Measurements from ENCODE around the gene ACSF3.

The ACSF3 gene

DNA sequence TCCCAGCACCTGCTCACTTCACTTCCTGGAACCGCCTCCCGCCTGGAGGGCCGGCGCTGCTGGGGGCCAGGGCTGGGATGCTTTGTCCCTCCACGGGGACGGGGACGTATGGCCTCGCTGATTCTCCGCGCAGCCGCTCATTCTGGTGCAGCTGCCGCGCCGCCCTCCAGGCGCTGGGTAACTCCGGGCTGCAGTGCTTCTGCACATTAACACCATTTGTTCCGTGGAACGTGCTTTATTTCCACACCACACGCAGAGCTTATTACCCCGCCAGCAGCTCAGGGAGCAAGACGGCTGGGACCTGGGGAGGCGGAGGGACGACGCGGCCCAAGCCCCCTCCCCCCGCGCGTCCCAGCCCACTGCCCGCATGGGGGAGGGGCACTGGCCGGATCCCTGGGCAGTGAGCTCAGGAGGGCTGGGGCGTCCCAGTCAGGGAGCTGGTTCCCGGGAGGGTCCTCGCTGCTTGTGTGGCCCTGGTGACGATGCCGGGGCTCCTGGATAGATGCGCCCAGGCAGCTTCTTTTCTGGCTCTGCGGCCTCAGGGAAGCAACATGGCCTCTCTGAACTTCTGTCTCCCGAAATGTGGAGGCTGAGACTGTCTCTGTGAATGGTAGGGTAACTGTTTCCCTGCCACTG is 45.4 kb upstream of the ACSF3 start:
- TF ChIP-seq, protein P1, sequence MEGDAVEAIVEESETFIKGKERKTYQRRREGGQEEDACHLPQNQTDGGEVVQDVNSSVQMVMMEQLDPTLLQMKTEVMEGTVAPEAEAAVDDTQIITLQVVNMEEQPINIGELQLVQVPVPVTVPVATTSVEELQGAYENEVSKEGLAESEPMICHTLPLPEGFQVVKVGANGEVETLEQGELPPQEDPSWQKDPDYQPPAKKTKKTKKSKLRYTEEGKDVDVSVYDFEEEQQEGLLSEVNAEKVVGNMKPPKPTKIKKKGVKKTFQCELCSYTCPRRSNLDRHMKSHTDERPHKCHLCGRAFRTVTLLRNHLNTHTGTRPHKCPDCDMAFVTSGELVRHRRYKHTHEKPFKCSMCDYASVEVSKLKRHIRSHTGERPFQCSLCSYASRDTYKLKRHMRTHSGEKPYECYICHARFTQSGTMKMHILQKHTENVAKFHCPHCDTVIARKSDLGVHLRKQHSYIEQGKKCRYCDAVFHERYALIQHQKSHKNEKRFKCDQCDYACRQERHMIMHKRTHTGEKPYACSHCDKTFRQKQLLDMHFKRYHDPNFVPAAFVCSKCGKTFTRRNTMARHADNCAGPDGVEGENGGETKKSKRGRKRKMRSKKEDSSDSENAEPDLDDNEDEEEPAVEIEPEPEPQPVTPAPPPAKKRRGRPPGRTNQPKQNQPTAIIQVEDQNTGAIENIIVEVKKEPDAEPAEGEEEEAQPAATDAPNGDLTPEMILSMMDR (IDR thresholded peaks at IDR 0.05; ENCODE audit: low read depth, low read length, missing control alignments), result no peak
- DNase-seq (ENCODE audit: extremely low read depth, low read depth), result no peak
- no peak overlapping the region for H3K4me3 ChIP-seq (replicated peaks; ENCODE audit: low read depth, low read length)

DNA sequence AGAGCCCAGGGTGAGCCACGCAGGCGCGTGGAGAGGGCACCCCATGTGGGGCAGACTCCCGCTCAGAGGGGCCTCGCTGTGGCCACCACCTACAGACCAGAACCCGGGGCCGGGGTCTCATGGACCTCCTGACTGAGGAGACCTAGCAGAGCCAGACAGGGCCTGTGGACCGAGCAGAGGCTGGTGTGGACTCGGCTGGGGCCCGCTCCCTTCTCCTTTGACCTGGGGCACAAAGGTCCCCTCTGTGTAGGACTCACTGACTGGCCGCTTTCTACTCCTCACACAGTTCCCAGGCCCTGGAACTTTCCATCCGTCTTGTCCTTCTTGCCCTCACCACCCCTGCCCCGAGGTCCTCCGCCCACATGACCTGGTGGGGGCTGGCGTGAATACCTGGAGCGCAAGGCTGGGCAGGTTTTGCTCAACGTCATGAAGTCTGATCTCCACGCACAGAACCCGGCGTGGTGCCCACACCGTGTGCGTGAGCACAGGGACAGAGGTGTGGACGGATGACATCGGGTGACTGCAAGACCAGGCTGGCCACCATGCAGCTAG is 44.7 kb upstream of the ACSF3 start:
- TF ChIP-seq, protein P1 (IDR thresholded peaks at IDR 0.05; ENCODE audit: low read depth, low read length, missing control alignments), result no peak
- H3K4me3 ChIP-seq (replicated peaks; ENCODE audit: low read depth, low read length), result no peak overlapping the region
- DNase-seq (ENCODE audit: extremely low read depth, low read depth), result no peak

DNA sequence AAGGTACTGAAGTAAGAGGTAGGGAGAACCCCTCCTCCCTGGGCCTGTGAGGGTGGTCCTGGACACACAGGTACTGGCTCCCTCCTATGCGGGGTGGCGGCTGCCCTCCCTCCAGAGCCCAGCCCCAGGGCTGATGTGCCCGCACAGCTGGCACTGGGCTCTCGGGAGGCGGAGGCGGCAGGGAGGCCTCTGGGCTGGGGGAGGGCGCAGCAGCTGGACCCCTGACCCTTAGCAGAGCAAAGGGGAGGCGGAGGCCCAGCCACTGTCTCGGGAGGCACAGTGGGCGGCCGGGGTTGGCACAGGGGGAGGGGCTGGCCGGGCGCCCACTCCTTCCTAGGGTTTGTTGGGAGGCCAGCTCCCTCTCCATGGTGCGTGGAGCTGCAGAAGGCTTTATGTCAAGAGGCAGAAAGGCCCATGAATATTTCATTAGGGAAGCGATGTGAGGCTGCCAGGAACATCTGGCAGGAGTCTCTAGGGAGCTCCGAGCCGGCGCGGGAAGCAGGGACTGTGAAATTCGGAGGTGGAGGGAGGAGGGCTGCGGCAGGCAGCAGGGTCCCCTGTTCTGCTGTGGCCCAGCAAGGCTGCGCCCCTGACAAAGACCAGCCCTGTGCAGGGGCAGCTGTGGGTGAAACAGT is 44.1 kb upstream of the ACSF3 start:
- TF ChIP-seq, protein P1 (IDR thresholded peaks at IDR 0.05; ENCODE audit: low read depth, low read length, missing control alignments), result no peak
- no peak overlapping the region for H3K4me3 ChIP-seq (replicated peaks; ENCODE audit: low read depth, low read length)
- DNase-seq (ENCODE audit: extremely low read depth, low read depth), result no peak

DNA sequence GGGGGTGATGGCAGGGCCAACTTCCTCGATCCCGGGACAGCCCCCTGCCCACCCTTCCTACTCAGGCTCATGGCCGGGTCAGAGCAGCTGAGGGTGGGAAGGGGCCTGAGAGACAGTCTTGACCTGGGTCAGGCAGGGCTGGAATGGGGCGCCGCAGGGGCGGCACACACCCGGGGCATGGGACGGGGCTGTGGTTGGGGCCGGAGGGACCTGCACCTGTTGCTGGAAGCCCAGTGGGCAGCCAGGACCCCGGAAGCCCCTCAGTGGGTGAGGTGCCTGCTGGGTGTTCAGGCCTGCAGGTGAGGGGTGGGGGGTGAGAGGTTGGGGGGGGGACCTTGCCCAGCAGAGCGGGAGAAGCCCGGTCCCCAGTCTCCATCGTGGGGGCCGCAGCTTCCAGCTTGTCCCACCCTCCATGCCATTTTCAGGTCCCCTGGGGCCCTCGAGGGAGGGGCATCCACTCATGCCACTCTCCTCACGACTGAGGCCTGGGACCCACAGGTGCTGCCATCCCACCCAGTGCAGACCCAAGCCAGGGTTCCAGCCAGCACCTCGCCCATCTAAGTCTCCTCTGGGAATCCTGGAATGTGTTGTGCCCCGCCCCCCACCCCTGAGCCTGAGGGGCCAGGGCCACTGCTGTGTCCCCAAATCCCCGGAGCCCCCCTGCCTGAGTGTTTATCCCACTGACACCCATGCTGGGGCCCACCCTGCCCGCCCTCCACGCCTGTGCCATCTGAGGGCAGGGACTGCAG is 43.4 kb upstream of the ACSF3 start:
- no peak overlapping the region for H3K4me3 ChIP-seq (replicated peaks; ENCODE audit: low read depth, low read length)
- DNase-seq (ENCODE audit: extremely low read depth, low read depth), result no peak
- TF ChIP-seq, protein P1 (IDR thresholded peaks at IDR 0.05; ENCODE audit: low read depth, low read length, missing control alignments), result no peak

DNA sequence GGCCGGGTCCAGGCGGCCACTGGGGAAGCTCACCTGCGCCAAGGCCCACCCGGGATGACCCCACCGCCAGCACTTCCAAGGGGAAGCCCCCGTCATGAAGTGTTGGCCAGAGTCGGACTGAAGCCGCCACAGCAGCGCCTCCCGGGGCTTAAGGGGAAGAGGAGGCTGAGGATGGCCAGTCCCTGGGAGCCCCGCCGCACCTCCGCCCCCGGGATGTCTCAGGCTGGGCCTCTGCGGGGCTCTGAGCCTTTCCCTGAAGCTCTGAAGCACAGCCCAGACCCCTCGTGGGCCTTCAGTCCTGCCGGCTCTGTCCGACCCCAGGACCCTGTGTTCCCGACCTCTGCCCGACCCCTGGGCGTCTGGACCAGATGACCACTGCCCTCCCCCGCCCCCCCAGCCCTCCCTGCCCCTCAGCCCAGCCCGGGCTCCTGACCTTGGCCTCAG is 42.8 kb upstream of the ACSF3 start:
- no peak overlapping the region for H3K4me3 ChIP-seq (replicated peaks; ENCODE audit: low read depth, low read length)
- TF ChIP-seq, protein P1 (IDR thresholded peaks at IDR 0.05; ENCODE audit: low read depth, low read length, missing control alignments), result no peak
- DNase-seq (ENCODE audit: extremely low read depth, low read depth), result no peak

DNA sequence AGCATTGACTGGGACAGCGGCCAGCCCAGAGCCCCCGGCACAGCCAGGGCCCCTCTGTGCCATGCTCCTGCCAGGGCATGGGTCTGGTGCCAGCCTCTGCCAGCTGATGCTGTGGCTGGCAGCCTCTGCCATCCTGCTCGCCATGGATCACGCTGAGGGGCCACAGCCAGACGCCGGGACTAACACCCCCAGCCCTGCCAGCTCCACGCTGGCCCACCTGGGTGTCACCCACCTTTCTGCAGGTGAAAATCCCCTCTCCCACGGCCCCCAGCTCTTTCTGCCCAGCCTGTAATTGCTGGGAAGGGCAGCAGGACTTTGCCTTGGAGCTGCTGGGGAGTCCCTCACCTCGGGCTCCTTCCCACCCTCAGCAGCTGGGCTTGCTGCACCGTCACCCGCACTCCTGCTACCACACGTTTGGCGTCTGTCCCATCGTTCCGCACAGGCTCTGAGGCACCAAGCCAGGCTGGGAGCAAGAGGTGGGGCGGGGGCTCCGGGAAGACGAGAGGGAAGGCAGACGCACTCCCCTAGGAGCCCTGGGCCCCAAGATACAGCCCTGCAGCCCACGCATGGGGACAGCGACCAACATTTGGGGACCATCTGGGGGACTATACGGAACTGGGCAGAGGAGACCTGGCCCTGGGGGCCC is 42.0 kb upstream of the ACSF3 start:
- H3K4me3 ChIP-seq (replicated peaks; ENCODE audit: low read depth, low read length), result no peak overlapping the region
- DNase-seq (ENCODE audit: extremely low read depth, low read depth), result no peak
- TF ChIP-seq, protein P1 (IDR thresholded peaks at IDR 0.05; ENCODE audit: low read depth, low read length, missing control alignments), result no peak

Data from HFF-Myc (cell line).